Loucy (cell line): ENCODE measurements around the gene NDUFB10.

Source experiments
- H2AFZ ChIP-seq: fragments of 200-600 bp; sonication (generic); 2 replicates; pipeline ENCODE4 v1.6.0; 2016; ENCODE audit warnings: antibody characterized with exemption, mild to moderate bottlenecking, low read length, moderate library complexity
- H3F3A ChIP-seq: fragments of 200-600 bp; 2 replicates; pipeline ENCODE4 v1.6.0; 2016; ENCODE audit warnings: antibody characterized with exemption, low read depth, mild to moderate bottlenecking
- H3K27me3 ChIP-seq: fragments of 200-600 bp; sonication (generic); 2 replicates; pipeline ENCODE4 v1.6.1; 2014; ENCODE audit warnings: low read length, mild to moderate bottlenecking; ENCODE audit not compliant: insufficient read depth, poor library complexity, severe bottlenecking
- H3K36me3 ChIP-seq: fragments of 200-600 bp; sonication (generic); 2 replicates; pipeline ENCODE4 v1.6.1; 2016; ENCODE audit warnings: low read length; ENCODE audit not compliant: insufficient read depth
- H3K4me1 ChIP-seq: fragments of 200-600 bp; sonication (generic); 2 replicates; pipeline ENCODE4 v1.5.1; 2014; ENCODE audit warnings: low read length, mild to moderate bottlenecking; ENCODE audit not compliant: insufficient read depth, poor library complexity, severe bottlenecking
- H3K4me2 ChIP-seq: fragments of 200-600 bp; sonication (generic); 2 replicates; pipeline ENCODE4 v1.6.0; 2014; ENCODE audit warnings: antibody characterized with exemption, low read length, low read depth, mild to moderate bottlenecking; ENCODE audit not compliant: poor library complexity, severe bottlenecking
- H3K4me3 ChIP-seq: fragments of 200-600 bp; sonication (generic); 2 replicates; pipeline ENCODE4 v1.5.1; 2014; ENCODE audit warnings: low read length, mild to moderate bottlenecking, mixed read lengths; ENCODE audit not compliant: poor library complexity, severe bottlenecking
- H3K79me2 ChIP-seq: fragments of 200-600 bp; sonication (generic); 2 replicates; pipeline ENCODE4 v1.6.1; 2014; ENCODE audit warnings: low read length; ENCODE audit not compliant: insufficient read depth
- H3K9ac ChIP-seq: fragments of 200-600 bp; sonication (generic); 2 replicates; pipeline ENCODE4 v1.6.0; 2014; ENCODE audit warnings: mild to moderate bottlenecking, low read depth, low read length, moderate library complexity; ENCODE audit not compliant: poor library complexity, severe bottlenecking
- H3K9me2 ChIP-seq: fragments of 200-600 bp; sonication (generic); replicated peaks from 2 replicates; pipeline ENCODE4 v1.6.1; 2016; ENCODE audit warnings: low read depth, low read length, mixed read lengths
- H3K9me3 ChIP-seq: fragments of 200-600 bp; sonication (generic); 2 replicates; pipeline ENCODE4 v1.6.1; 2014; ENCODE audit warnings: mild to moderate bottlenecking, antibody characterized with exemption, low read length, low read depth; ENCODE audit not compliant: insufficient read depth
- H4K20me1 ChIP-seq: fragments of 200-600 bp; sonication (generic); 2 replicates; pipeline ENCODE4 v1.6.0; 2014; ENCODE audit warnings: antibody characterized with exemption, low read length, mild to moderate bottlenecking; ENCODE audit not compliant: insufficient read depth, poor library complexity, severe bottlenecking
- CTCF ChIP-seq: fragments of 200-600 bp; sonication (generic); conservative IDR thresholded peaks from 2 replicates; pipeline ENCODE4 v1.5.1; 2014; ENCODE audit warnings: mild to moderate bottlenecking, antibody characterized with exemption, low read length
- EZH2phosphoT487 ChIP-seq: fragments of 200-600 bp; IDR thresholded peaks from 2 replicates; pipeline ENCODE4 v1.6.1; 2018; ENCODE audit warnings: antibody characterized with exemption, mild to moderate bottlenecking, moderate library complexity, borderline replicate concordance

Gene NDUFB10

GRCh38 chr16:1959269-1960039 lies at the start of gene NDUFB10:
Gene NDUFB10, plus strand, starts transcription at chr16:1959538. Its CDS starts 87 bp downstream, at chr16:1959625.
- Histone ChIP-seq H3F3A (peaks cover 9% of the 10 kb centered on the region; the same call in 1 of the 2 replicates), H3K36me3 (peaks cover 16% of the 10 kb centered on the region; the same call in 1 of the 2 replicates), H4K20me1 (peaks cover 28% of the 10 kb centered on the region), H2AFZ (peak within 1 kb of the TSS; percentile 92), H3K4me1 (peaks cover 6% of the 10 kb centered on the region), H3K27me3 (peaks cover 6% of the 10 kb centered on the region), H3K9me2 (no peaks in the 10 kb centered on the region), H3K4me2 (peak within 1 kb of the TSS; percentile 70), H3K4me3 (peak within 1 kb of the TSS; percentile 84), H3K9me3 (no peaks in the 10 kb centered on the region), H3K79me2 (peaks cover 40% of the 10 kb centered on the region), H3K9ac (peak within 1 kb of the TSS; percentile 85)
- TF ChIP-seq EZH2phosphoT487 (no peak), CTCF (peak; percentile 56)

GRCh38 chr16:1909561-1910231 lies 49.6 kb upstream of the NDUFB10 start:
- Histone ChIP-seq H3K4me3 (no peak overlapping the region), H3K9me3 (no peaks in the 10 kb centered on the region), H3K36me3 (no peaks in the 10 kb centered on the region), H3K27me3 (no peaks in the 10 kb centered on the region), H3F3A (no peaks in the 10 kb centered on the region), H3K4me2 (no peak overlapping the region), H3K9me2 (no peaks in the 10 kb centered on the region), H3K4me1 (no peaks in the 10 kb centered on the region), H3K9ac (no peak overlapping the region), H3K79me2 (no peaks in the 10 kb centered on the region), H4K20me1 (no peaks in the 10 kb centered on the region), H2AFZ (no peak overlapping the region)
- TF ChIP-seq CTCF (no peak), EZH2phosphoT487 (no peak)

- TF ChIP-seq EZH2phosphoT487 (no peak), CTCF (no peak)
- Histone ChIP-seq H3K36me3 (no peaks in the 10 kb centered on the region), H3K9ac (no peak overlapping the region), H3K27me3 (no peaks in the 10 kb centered on the region), H3F3A (no peaks in the 10 kb centered on the region), H3K79me2 (no peaks in the 10 kb centered on the region), H2AFZ (no peak overlapping the region), H3K9me2 (no peaks in the 10 kb centered on the region), H3K4me1 (no peaks in the 10 kb centered on the region), H3K4me3 (no peak overlapping the region), H3K9me3 (no peaks in the 10 kb centered on the region), H4K20me1 (no peaks in the 10 kb centered on the region), H3K4me2 (no peak overlapping the region)
Observed at GRCh38 chr16:1911467-1912214, 47.7 kb upstream of the NDUFB10 start.
